HG02840 (cell line): ENCODE measurements around the gene DNAJC6.

Source experiments
- ATAC-seq: cut with Tn5 transposase; IDR thresholded peaks from one replicate; pipeline ENCODE4 v1.9.1; 2021; ENCODE audit warnings: mild to moderate bottlenecking, moderate library complexity, moderate number of reproducible peaks; ENCODE audit not compliant: unreplicated experiment, low FRiP score

Gene DNAJC6

DNA sequence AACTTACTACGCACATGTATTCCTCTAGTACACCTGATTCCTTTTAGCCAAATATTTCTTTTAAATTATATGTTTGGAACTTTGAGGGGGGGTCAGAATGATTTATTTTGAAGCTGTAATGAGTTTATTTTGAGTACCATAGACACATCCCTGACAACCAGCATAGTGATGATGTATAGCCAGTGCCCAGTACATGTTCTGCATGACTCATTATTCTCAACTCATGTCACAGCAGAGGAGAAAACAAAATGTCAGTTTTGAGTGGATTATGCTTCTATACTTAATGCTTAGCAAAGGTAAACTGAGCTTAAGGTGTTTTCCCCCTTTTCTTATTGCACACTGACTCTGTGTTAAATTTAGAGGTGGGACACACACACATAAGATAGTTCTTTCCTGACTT lies 88.7 kb downstream of the DNAJC6 start:
- no peak for ATAC-seq

DNA sequence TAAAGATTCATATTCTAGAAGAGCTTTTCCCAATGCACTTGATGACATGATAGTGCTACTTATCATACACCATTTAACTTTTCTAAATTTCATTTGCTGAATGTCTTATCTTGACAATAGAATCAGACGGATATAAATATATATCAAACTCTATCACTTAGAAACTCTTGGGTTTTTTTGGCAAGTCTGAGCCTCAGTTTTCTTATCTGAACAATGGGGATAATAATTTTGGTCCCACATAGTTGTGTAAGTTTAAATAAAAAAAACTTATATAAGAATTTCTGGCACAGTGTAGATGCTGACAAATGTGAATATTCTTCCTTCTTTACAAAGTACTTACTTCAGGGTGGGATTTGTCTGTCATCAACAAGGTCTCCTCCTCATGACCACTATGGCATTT lies 89.7 kb downstream of the DNAJC6 start:
- ATAC-seq, result no peak

GRCh38 chr1:65401612-65402011 lies 92.3 kb downstream of the DNAJC6 start:
- ATAC-seq, result no peak

DNA sequence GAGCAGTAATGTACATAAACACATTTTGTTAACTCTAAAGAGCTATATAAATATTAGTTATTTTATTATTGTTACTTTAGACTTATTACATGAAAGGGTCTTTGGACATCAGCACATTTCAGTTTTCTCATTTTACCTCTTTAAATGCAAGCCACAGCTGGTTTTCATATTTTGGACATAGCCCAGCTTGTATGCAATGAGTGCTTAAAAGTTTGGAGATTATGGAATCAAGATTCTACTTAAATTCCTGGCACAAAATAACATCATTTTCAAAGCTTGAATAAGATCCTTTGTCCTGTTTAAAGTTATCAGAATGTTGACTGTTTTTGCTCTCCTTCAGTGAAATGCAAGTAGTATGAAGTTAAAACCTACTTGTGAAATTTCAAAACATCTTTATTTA lies 95.6 kb downstream of the DNAJC6 start:
- ATAC-seq, result no peak

DNA sequence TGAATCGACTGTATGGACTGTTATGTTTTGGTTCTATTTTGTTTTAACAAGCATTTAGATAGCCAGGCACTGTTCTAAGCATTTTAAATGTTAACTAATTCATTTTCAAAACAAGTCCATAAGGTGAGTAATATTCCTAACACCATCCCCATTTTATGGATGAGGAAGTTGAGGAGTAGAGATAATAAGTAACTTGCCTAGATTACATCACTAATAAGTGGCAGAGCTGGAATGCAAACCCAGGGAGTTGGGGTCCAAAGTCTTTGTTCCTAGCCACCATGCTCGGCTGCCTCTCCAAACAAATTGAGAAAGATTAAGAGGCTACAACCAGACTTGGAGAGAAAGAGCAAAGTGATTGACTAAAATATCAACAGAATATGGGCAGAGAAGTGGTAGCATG lies 98.5 kb downstream of the DNAJC6 start:
- ATAC-seq, result no peak

DNA sequence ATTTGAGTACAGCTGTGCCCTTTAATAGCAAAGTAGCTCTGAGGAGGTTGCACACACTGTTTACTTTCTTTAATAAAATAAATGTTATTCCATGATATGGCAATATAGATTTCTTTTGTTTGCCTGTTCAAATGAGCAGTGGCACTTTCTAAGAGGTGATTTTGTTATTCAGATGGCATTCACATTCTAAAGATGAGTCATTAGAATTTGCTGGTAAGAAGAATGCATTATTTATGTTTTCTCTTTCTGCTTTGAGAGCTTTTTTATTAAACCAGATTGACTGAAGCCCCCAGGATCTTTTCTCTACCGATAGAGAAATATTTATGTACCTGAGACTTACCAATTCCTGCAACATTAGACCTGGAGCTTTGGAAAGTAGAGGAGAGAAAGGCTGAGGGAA lies 100.0 kb downstream of the DNAJC6 start:
- no peak for ATAC-seq

GRCh38 chr1:65409816-65410326 lies 100.5 kb downstream of the DNAJC6 start:
- no peak for ATAC-seq

- ATAC-seq, result no peak
Measured at GRCh38 chr1:65412256-65412983, 103.1 kb downstream of the DNAJC6 start.

DNA sequence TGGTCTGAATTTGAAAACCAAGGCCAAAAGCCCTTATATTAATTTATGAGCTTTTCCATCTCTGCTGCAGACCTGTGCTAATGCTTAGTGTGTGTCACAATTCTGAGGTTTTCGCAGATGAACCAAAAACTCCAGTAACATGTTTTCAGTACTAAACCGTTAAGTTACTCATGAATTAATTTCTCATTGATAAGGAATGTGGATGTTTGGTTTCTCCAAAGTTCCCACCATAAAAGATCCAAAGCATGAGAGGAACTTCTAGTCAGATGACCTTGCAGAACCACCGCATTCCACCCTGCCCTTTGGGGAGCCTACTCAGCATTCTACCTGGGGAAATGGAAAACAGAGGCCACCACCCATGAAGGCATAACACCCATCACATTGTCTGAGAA lies 103.6 kb downstream of the DNAJC6 start:
- no peak for ATAC-seq

- no peak for ATAC-seq
Measured at GRCh38 chr1:65414538-65414937, 105.2 kb downstream of the DNAJC6 start.

DNA sequence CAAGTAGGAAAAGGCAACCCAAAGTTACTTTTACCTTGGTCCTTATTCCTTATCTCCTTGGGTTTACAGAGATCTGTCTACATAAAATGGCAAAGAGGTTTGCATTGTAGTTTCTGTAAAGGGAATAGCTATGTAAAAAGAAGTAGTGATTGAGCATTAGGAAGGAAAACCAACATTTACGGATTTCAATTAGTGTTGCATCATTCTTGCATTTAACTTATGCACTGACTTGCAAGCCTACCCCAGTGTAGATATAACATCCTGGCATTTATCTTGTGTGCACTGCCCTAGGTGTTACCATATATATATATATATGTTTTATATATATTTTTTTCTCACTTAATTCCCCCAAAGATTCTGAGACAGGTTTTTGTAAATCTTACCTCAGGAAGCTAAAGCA lies 107.4 kb downstream of the DNAJC6 start:
- no peak for ATAC-seq

GRCh38 chr1:65417729-65418128 lies 108.4 kb downstream of the DNAJC6 start:
- ATAC-seq, result no peak

DNA sequence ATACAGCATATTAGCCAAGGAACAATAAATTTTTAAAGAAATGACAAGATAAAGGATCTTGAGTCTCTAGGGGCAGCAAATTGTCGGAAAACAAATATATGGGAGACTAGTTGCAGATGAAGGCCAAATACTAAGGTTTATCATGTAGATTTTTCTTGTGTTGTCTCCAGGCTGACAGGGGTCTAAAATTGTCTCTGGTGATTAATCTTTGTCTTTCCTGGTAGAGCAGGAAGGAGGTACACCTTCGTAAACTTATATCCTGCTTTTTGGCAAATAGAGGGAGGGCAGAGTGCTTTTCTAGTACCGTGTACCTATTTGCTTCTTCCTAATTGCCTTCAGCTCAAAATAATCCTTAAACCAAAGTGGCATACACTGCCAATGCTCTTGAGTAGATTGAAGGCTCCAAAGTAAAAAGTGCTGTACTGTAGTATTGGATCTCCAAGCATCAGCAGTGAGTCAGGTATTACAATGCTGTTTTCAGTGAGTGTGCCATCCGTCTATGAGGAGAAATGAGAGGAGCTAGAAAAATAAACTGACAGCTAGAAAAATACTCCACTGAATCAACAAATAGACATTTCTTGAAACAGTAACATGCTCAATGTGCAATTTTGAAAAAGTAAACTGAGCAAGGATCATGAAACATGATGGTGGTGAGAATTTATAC lies 109.3 kb downstream of the DNAJC6 start:
- no peak for ATAC-seq

- peak; percentile 93 for ATAC-seq
Measured at GRCh38 chr1:65419681-65420589, 110.6 kb downstream of the DNAJC6 start.

GRCh38 chr1:65420590-65421350 lies 111.4 kb downstream of the DNAJC6 start, which contains the start of the genes LEPR and LEPROT:
TSS of gene LEPR (plus strand) at chr1:65420668. CDS start at chr1:65565566, 144,898 bp downstream.
TSS of gene LEPROT (plus strand) at chr1:65420668. CDS start at chr1:65420725, 57 bp downstream.
- ATAC-seq, result peak; percentile 57

DNA sequence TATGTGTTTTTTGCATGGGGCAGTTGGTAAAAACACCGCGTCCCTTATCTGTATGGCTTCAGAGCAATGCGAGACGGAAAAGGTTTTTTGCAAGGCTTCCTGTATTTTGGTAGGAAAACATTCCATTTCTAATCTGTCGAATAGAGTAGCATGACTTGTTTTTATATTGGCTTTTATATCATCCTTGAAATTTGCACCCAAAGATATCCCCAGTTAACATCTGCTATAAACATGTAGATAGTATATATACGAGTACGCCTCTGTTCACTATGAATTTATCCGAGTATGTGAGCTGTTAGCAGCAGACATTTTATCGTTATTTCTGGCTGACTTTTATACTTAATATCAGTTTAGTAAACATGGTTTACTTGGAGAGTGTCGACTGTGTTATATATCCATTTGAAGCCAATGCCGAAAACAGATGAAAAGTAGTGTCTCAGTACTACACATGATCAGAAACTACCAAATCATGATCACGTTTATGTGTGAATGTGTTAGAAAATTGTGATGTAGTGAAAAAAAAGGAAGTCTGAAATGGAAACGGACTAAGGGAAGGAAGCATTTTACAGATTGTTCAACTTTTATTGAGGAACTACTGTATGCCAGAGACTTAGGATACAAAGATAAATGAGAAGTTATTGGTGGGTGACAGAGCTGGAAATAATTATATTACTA lies 112.1 kb downstream of the DNAJC6 start:
- no peak for ATAC-seq

- ATAC-seq, result no peak
Measured at GRCh38 chr1:65422241-65423203, 113.2 kb downstream of the DNAJC6 start.

GRCh38 chr1:65423884-65424572 lies 114.7 kb downstream of the DNAJC6 start:
- no peak for ATAC-seq
